AG08396 (cell line): ENCODE results near the gene DRC3.
"Not testable (repeated sequence)": the region's sequence is repeated elsewhere in the genome, so short reads cannot be mapped to it uniquely, and the experiment has no call there.

ENCODE experiments used
- DNase-seq: peaks from one replicate; pipeline ENCODE4 v3.0.0; 2012; ENCODE audit warnings: low spot score, mixed read lengths

The DRC3 gene, protein sequence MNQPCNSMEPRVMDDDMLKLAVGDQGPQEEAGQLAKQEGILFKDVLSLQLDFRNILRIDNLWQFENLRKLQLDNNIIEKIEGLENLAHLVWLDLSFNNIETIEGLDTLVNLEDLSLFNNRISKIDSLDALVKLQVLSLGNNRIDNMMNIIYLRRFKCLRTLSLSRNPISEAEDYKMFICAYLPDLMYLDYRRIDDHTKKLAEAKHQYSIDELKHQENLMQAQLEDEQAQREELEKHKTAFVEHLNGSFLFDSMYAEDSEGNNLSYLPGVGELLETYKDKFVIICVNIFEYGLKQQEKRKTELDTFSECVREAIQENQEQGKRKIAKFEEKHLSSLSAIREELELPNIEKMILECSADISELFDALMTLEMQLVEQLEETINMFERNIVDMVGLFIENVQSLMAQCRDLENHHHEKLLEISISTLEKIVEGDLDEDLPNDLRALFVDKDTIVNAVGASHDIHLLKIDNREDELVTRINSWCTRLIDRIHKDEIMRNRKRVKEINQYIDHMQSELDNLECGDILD

DNA sequence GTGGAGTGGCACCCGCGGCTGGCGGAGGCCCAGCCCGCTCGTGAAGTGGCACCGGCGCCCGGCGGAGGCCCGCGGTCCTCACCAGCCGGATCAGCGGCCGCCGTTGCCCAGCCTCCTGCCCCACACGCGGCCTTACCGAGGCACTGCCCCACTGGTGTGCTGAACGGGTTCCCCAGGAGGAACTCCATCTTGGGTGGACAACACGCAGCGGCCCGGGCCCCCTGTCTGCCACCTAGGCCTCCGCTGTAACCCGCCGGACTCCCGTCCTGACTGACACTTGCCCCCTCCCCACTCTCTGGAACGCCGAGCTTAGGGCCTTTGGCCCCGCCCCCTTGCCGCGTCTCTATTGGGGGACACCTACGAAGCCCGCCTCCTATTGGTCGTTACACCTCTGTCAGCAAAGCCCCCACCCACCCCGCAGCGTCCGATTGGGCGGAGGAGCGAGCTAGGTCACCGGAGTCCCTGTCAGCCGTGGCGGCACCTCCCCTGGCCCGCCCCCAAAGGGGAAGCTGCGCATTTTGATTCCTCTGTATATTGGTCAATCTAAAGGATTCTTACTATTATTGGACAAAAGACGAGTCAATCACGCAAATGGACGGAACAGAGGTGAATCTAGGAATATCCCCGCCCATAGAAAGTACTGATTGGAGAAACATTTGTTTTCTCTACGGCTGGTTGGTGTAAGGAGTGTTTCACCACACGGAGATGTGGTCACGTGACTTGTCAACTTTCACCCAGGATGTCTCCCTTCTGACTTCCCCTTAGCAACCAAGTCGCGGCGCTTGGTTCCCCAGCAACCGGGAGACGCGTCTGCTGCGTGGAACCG lies at the start of gene DRC3, which contains the start of gene TOM1L2:
Gene DRC3, plus strand, starts transcription at position 737 of the 826 bp plus-strand sequence. CDS start 4,737 bp downstream, outside the sequence.
Gene TOM1L2, minus strand, starts transcription at position 275 of the 826 bp plus-strand sequence. Its CDS starts 87 bp downstream, at position 188.
- peak; percentile 99 for DNase-seq

DNA sequence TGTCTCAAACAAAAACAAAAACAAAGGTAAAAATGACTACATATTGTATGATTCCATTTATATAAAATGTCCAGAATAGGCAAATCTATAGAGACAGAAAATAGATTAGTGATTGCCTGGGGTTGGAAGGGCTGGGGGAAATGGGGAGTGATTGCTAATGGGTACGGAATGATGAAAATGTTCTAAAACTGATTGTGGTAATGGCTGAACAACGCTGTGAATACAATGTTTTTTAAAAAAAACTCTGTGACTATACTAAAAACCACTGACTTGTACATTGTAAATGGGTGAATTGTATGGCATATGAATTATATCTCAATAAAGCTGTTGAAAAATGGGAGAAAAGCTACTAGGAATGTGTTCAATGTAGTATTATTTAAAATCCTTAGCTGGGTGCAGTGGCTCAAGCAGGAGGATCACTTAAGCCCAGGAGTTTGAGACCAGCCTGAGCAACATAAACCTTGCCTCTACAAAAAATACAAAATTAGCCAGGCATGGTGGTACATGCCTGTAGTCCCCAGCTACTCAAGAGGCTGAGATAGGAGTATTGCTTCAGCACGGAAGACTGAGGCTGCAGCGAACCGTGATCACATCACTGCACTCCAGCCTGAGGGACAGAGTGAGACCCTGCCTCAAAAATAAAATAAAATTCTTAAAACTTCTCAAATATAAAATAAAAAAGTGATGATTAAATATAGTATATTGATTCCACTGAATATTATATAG lies 48.4 kb upstream of the DRC3 start:
- DNase-seq, result no peak

DNA sequence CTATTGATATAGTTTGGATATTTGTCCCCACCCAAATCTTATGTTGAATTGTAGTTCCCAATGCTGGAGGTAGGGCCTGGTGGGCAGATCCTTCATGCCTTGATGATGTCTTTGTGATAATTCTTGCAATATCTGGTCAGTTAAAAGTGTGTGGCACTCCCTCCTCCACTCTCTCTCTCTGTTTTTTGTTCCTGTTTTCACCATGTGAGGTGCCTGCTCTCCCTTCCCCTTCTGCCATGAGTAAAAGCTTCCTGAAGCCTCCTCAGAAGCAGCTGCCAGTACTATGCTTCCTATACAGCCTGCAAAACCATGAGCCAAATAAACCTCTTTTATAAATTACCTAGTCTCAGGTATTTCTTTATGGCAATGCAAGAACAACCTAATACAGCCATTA lies 47.8 kb upstream of the DRC3 start:
- DNase-seq, result no peak

DNA sequence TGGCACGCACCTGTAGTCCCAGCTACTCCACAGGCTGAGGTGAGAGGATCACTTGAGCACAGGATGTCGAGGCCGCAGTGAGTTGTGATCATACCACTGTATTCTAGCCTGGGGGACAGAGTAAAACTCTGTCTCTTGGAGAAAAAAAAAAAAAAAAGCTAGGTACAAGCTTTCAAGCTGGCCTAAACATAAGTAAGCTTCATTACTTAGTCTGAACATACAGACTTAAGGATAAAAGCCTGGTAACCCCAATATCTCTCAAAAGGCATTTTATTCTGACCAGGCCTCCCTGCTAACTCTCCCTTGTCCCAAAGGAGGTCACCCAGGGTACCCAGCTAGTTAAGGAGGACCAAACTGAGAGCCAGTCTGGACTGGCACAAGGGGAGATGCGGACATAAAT lies 46.6 kb upstream of the DRC3 start:
- no peak for DNase-seq

DNA sequence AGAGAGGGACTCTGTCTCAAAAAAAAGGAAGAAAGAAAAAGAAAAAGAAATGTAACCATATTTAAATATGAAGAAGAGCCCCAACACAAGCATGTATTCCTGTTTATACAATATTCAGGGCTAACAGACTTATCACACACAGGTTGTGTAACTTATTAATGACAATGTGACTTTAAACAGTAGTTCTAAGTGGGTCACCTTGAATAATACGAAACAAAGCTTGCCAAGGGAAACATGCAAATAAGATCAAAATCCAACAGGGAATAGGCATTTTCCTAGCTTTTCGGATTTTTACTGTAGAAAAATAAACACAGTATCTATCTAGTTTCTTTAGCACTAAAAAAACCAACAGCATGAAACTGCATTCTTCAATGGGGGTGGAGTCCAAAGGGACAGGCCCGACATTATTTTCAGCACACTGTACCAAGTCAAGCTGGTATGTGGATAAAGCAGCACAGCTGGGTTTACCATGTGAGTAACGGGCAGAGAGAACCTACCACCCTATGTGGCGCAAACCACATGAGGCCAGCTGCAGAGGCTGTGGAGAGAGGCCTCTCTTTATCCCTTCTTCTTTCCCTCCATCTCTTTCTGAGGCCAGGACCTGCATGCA lies 45.7 kb upstream of the DRC3 start:
- no peak for DNase-seq

DNA sequence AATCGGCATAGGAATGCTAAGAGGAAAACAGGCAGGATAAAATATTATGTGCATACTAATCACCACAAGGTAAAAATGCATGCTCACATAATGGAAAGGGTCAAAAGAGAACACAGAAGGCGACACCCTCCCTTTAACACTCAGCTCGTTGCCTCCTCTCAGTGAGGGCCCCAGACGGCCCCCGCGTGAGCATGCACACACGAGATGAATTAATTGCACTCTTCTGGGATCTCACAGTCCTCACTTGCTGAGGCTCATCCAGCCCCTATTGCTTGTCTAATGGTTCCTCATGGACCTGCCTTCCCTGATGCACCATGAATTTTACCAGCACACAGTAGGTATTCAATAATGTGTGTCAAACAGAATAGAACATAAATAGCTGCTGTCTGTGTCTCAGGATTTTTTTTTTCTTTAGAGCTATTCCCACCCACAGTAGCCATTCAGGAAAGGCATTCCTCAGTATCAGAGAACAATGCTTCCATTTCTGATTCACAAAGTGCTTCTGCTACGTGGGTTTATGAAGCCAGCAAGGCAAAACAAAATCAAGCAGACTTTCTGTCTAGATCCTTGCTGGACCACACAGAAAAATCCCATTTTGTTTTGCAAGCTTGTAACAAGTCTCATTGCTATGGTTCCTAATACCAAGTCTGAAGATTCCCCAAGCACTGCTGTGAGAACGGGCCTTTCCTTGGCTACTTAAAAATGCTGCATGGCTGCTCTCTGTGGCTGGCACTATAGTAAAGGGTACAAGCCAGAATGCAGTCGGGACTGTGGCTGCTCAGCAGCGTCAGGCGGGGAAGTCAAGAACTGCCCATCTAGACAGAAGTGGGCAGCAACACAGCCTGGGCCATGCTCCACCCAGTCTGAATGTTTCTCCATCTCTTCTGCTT lies 44.0 kb upstream of the DRC3 start:
- DNase-seq, result no peak

DNA sequence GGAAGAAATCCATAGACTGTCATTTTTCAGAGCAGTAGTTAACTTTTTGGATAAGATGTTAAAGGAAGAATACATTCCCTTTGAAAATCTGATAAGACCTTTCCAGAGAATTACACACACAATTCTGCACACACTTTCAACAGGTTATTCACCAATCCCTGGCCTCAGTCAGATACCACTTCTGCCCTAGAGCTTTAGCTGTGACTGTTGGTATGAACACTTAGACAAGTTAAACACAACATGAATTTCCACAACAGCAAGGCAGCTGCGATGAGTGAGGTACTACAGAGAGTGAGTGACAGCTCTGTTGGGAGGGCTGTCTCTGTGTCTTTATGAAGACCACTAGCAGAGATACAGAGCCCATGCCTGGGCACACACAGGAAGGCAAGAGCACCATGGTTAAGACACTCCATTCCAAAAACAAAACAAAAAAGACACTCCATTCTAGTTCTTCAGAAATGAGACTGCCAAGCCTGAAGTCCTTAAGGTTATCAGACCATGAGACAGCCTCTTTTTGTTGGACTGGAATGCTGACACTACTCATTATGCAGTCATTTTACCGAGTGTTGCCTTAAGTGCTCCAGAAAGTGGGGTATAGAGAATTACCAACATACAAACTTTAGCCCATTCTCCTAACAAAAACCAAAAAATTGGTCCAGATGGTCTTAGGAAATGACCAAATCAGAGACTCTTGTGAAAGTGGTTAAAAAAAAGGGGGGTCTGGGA lies 42.8 kb upstream of the DRC3 start:
- no peak for DNase-seq

DNA sequence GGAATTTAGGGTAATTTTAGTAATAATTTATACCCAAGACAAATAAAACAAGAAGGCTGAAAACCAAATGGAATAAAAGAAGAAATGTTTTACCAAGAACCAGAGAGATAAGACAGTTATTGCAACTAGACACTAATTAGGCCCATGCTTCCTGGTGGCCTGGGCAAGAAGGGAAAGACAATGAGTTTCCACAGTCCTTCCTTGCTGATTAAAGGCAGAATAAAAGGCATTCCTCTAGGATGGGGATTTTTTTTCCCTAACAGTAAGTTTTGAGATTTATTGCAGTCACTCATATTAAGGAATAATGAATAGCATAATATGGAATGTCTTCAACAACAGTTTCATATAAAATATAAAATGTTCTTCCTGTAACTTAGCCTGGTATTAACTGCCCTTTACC lies 42.0 kb upstream of the DRC3 start:
- DNase-seq, result no peak

DNA sequence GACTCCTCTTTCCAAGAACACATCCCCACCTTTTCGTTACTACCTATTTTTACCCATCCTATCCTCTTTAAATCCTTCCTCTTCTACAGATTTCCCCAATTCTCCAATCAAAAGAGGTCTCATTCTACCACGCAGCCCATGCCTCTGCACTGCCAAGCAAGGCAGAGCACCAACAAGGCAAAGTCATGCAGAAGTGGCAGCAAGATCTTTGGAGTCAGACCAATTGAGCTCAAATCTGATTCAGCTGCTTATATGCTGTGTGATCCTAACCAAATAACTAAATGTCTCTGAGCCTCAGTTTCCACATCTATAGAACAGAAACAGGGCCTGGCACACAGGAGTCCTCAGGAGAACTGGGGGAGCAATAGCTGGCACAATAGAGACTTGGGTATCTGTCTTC lies 41.5 kb upstream of the DRC3 start:
- DNase-seq, result no peak

DNA sequence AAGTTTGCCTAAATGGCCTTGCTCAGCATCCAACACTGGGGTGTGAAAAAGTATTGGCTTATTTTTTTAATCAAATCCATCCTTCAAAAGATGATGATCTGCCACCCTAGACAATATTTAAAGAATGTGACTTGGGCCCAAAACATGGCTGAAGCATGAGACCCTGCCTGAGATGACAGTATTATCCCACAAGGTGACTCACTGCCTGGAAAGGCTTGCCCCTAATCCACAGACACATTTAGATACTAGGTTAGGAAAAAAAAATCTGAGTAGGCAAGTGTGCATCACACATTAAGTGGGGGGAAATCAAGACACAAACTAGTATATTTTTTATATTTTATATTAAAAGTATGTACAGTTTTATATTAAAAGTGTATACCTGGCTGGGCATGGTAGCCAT lies 38.9 kb upstream of the DRC3 start:
- no peak for DNase-seq

DNA sequence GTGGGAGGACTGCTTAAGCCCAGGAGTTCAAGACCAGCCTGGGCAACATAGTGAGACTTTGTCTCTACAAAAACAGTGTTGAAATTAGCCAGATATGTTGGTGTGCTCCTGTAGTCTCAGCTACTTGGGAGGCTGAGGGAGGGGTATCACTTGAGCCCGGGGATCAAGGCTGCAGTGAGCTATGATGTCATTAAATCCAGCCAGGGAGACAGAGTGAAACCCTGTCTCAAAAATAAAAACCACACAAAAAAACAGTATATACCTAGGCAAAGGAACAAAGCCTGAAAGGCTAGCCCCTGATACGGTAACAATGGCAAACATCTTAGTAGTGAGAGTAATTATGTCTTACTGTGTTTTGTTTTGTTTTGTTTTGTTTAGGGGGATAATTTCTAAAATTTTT lies 38.4 kb upstream of the DRC3 start:
- no peak for DNase-seq

DNA sequence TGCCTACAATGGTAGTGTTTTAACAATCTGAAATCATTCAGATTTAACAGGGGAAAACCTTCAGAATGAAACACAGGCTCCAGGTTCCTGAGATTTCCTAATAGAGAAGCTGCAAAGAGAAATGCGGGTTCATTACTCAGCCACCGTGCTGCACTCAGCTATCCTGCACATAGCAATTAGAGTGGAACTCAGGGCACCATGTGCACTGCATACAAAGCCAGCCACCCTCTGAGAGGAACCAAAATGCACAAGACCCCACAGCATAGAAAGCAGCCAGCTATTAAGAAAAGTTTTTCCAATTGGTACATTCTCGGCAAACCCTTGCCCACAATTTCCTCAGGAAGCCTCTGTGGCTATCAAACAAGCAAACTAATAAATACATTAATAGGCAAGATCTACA lies 37.9 kb upstream of the DRC3 start:
- no peak for DNase-seq

DNA sequence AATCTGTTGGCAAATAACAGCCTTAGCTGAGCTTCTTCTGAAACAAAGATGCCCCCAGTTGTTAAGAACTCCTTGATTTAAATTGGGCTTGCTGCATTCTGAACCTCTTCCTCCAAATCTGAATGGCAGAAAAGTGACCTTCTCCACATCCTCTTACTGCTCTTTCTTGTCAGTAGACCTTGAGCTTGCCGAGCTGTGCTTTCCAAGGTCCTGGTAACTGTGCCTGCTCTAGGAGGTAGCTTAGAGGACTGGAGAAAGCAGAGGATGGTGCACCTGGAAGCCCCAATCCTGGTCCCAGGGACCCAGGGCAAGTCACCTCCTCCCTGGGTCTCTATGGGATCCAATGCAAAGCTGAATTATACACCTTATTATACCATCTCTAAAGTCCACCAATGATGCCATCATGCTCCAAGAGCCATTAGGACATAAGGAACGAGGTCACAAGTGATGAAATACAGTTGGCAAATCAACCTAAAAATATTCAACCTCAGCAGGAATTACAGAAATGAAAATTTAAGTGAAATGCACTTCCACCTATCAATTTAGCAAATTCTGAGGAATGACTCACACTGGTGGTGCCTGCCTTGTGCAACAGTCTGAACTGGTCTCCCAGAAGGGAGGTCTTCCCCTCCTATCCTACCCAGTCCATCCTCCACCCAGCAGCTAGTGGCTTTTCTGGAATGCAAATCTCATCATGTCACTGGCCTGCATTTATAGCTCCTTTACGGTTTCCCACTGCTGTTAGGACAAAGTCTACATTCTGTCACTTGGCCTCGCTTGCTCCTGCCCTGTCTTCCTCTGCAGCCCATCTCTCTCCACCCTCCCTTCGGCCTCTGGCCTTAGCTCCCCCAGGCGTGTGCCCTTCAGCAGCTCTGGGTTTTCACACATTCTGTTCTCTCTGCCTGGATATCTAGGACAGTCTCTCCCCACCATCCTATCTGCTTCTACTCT lies 37.1 kb upstream of the DRC3 start:
- peak; percentile 86 for DNase-seq

DNA sequence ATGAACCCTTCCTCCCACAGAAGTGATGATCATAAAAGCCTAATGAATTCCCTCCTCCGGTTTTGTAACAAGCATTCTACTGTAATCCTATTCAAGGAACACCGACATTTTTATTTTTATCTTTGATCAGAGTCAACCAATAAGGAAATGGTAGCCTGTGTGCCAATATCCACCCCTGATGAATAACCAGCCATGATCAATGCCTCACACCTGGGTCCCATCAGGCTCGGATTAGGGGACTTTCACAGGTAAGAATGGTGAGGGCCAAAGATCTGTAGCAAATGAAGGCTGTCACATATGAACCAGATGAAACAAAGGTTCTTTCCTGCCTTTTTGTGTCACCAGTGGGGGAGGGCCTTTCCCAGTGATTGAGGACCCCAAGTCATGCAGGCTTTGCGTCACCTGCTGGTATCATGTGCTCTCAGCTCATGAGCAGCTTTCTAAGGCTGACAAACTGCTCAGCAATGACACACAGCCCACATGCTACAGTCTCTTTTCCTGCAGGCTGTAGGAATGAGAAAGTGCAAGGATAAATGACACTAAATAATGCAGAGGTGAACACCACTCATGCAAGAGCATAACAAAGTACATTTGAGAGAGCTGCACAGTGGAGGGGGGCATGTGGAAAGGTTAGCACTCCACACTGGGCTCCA lies 35.3 kb upstream of the DRC3 start:
- no peak for DNase-seq

DNA sequence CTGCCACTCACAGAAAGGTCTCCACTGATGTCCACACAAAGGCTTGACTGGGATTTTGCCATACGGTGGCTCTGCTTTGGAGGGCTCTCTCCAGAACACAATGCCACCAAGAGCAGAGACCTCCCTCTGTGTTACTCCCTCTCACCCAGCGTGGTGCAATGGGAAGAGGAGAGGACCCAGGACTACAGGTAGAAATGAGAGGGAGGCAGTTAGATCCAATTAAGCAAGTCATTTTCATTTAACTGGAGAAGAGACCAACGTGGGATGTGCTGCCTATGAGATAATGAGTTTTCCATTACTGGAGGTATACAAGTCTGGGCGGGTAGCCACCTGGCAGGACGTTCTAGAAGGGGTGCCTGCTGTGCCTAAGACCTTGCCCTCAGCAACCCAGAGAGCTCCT lies 34.7 kb upstream of the DRC3 start:
- no peak for DNase-seq

DNA sequence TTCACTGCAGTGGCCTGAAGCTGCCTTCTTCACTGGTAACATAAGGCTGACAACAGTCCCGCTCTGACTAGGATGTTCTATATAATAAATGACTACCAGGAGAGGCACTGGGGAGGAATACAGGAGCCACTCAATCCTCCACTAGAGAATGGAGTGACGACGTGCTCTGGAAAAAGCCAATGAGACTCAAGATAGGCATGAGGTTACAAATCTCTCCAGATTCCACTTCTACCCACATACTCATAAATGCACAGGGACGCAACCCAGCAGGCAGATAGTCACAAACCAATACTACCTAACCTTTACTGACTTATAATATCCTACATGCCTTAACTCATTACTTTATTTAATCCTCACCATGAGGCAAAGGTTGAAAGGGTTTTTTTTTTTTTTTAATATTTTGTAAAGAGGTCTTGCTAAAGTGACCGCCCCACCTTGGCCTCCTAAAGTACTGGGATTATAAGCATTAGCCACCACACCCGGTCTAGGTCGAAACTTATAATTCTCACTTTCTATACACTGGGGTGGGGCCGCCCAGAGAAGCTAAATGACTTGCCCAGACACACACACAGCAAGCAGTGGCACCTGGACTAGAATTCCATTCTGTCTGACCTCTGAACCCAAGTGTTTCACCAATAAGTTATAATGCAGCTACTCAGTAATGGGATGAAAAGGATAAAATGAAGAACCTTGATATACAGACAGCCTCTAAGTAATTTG lies 34.1 kb upstream of the DRC3 start:
- no peak for DNase-seq

DNA sequence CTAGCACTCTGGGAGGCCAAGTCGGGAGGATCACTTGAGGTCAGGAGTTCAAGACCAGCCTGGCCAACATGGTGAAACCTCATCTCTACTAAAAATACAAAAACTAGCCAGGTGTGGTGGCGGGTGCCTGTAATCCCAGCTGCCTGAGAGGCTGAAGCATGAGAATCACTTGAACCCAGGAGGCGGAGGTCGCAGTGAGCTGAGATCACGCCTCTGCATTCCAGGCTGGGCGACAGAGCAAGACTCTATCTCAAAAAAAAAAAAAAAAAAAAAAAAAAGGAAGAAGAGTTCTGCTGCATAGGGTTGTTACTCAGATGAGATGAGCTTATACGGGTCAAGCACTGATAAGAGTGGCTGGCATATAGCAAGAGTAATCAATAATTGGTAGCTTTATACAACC lies 32.7 kb upstream of the DRC3 start:
- DNase-seq, result not testable (repeated sequence)

DNA sequence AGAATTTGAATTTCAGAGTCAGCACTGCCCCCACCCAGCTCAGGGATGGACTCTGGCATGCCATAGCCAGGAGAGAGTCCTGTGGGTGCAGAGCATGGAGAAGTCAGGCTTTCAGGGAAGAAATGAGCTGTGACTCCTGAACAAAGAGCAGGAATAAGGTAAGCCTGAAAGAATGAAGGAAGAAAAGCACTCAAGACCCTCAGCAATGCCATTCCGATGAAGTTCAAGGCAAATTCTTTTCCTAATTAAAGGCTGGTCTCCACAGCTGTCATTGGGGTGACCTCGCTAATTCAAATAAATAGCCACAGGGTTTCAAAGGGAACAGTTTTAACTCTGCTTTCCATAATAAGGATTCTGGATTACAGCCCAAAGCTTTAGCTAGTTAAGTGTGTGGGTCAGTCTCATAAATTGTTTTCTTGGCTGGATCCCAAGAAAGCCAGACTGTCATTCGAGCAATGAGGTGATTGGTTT lies 32.2 kb upstream of the DRC3 start:
- no peak for DNase-seq
